Measurements from ENCODE around the gene SH2B3.
"Not testable (repeated sequence)": the region's sequence is repeated elsewhere in the genome, so short reads cannot be mapped to it uniquely, and the experiment has no call there.

Gene SH2B3

GRCh38 chr12:111387747-111388323 is 17.9 kb upstream of the SH2B3 start:
- no peak for DNase-seq

- DNase-seq, result no peak
Measured at GRCh38 chr12:111389635-111390034, 16.1 kb upstream of the SH2B3 start.

DNA sequence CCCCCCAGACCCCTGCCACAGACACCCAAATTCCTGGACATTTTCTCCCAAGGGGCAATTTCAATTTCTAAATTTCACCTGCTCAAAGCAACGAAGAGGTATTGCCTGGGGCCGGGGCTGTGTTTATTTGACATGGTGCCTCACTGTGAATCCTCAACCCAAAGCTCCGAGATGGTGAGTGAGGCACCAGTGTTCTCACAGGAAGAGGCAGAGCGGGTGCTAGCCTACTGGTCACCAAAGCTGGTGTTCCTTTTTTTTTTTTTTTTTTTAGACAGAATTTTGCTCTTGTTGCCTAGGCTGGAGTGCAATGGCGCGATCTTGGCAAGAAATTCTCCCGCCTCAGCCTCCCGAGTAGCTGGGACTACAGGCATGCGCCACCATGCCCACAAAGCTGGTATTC is 14.8 kb upstream of the SH2B3 start:
- DNase-seq, result no peak

GRCh38 chr12:111393700-111394300 is 11.9 kb upstream of the SH2B3 start:
- no peak for DNase-seq

DNA sequence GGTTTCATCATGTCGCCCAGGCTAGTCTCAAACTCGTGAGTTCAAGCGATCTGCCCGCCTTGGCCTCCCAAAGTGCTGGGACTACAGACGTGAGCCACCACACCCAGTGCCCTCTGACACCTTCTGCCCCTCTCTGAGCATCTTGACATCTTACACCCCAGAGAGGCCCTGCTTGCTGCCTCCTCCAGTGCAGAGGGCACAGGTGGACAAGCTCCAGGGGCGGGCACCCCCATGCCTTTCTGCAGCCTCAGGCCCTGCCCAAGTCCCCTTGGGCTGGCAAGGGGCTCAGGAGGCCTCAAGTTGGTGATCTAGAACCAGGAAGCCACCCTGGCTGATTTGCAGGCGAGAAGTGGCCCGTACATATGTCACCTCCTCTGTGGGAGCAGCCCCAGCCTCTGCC is 11.2 kb upstream of the SH2B3 start:
- DNase-seq, result no peak

- DNase-seq, result no peak
Measured at GRCh38 chr12:111395336-111396187, 10.2 kb upstream of the SH2B3 start.

DNA sequence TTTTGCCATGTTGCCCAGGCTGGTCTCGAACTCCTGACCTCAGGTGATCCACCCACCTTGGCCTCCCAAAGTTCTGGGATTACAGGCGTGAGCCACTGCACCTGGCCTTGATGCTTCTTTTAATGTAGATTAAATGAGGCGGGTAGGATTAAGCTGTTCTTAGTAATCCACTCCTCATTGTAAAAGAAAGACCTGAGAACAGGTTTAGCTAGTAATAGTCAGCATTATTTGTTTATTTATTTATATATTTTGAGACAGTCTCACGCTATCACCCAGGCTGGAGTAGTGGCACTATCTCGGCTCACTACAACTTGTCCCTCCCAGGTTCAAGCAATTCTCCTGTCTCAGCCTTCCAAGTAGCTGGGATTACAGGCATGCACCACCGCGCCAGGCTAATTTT is 9.5 kb upstream of the SH2B3 start:
- DNase-seq, result not testable (repeated sequence)

- DNase-seq, result peak; percentile 99
Measured at GRCh38 chr12:111396726-111397445, 8.8 kb upstream of the SH2B3 start.

DNA sequence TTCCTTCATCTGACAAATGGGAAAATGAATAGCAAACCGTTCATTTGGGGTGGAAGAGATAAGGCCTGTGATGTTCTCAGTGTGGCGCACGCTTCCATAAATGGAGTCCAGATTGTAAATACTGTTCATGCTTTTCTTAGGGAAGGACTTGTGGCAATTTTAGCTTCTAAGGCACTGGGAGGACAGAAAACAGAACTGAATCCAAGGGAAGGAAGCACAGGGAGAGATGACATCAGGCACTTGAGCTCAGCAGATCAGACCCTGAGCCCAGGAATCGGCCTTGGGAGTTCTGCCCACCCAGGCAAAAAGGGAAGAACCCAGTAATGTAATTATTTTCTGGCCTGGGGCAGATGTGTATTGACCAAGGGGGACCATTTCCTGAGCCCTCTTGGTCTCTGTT is 7.2 kb upstream of the SH2B3 start:
- no peak for DNase-seq

DNA sequence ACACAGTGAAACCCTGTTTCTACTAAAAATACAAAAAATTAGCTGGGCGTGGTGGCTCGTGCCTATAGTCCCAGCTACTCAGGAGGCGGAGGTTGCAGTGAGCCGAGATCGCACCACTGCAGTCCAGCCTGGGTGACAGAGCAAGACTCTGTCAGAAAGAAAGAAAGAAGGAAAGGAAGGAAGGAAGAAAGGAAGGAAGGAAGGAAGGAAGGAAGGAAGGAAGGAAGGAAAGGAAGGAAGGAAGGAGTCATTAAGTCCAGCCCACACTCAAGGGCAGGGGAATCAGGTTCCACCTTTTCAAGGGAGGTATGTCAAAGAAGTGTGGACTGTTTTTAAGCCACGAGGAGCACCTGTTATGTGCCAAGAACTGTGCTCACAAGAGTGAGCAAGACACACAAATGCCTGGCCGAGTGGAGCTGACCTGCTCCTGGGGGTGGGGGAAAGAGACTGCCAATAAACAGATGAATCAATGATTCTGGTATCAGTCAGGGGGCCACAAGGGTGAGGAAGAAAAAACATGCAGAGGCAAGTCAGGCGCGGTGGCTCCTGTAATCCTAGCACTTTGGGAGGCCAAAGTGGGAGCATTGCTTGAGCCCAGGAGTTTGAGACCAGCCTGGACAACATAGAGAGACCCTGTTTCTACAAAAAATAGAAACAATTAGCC is 5.8 kb upstream of the SH2B3 start:
- not testable (repeated sequence) for DNase-seq

- no peak for DNase-seq
Measured at GRCh38 chr12:111401167-111401605, 4.5 kb upstream of the SH2B3 start.

DNA sequence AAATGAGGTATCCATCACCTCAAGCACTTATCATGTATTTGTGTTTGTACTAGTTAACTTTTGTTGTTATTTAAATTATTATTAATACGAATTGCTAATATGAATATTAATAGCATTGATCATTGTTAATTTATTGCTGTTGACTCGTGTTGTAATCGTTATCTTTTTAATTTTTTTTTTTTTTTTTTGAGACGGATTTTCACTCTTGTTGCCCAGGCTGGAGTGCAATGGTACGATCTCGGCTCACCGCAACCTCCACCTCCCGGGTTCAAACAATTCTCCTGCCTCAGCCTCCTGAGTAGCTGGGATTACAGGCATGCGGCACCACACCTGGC is 3.3 kb upstream of the SH2B3 start:
- DNase-seq, result not testable (repeated sequence)

DNA sequence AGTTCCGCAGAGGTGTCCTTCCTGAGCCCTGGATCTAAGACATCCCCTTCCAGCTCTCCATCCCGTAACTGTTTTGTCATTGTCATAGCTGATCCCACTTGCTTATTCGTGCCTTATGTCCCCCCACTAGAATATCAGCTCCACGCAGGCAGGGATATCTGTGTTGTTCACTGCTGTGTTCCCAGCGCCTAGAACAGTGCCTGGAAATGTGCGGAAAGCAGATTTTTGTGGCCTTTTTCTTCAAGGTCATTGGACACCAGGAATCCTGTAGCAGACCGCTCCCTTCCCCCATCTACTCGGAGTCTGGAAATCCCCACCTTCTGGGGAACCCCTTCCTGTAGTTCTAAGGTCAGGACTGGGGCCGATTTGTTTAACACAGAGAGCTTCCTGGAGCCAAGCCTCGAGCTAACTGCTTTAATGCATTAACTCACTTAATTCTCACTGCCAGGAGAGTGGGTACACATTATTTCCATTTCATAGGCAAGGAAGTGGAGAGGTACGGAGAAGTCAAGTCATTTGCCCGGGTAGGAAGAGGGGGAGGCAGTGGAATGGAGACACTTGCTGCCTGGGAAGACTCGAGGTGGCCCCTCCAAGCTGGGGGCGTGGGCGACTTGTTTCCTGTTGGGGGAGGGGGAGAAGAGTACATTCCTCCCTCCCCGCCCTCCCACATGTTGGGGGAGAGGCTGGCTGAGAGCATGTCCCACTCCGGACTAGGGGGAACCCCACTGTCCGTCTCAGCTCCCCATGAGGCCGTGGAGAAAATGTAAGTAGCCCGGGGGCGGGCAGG is 1.2 kb upstream of the SH2B3 start:
- peak; percentile 86 for DNase-seq

- DNase-seq, result peak; percentile 100
Measured at GRCh38 chr12:111405149-111405858, 419 bp upstream of the SH2B3 start.

GRCh38 chr12:111406474-111407376 is 1.0 kb downstream of the SH2B3 start:
- DNase-seq, result peak; percentile 77

- DNase-seq, result no peak
Measured at GRCh38 chr12:111407377-111408115, 1.8 kb downstream of the SH2B3 start.

GRCh38 chr12:111408116-111408440 is 2.4 kb downstream of the SH2B3 start:
- no peak for DNase-seq

DNA sequence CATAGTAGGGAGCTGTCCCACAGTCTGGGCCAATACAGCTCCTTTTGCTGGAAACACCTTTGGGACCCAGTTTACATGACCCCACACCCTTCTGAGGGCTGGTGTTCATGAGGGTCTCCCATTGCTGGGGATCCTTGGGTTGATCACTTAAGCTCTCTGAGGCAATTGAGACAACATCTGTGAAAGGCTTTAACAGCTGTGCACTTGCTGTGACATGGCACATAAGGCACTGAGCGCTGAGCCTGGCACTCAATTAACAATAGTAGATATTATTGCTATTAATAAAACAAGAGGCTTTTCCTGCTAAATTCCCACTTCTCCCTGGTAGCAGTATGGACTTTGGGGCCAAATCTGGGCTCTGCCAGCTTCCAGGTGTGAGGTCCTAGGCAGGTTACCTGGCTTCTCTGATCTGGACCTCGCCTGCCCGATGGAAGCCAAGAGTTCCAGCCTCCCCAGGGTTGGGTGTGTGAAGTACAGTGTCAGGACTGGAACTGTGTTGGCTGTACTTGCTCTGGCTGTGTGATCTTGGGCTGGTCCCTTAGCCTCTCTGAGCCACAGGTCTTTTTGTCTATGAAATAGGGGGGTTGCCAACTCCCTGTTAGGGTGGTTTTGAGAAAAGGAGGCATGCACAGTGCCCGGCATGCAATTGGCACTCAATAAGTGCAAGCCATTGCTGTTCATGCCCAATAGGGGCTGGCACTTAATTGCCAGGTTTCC is 3.1 kb downstream of the SH2B3 start:
- no peak for DNase-seq

DNA sequence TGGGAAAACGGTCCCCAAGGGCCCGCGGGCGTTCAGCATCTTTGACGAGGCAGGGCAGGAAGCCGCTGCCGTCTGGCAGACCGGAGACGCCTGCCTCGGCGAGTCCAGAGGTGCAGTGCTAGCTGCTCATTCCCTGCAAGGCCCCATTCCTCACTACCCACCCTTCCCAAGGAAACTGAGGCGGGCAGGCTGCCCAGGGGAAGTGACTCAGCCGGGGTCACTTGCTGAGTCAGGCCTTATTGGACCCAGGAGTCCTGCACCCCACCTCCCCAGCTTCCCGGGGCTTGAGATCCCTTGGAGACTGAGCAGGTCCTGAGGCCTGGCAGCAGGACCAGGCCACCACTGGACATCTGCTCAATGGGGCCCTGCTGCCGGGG is 3.7 kb downstream of the SH2B3 start:
- no peak for DNase-seq

Measured in activated CD8-positive, alpha-beta memory T cell treated with anti-CD3 and anti-CD28 coated beads, Interleukin-2, amount 50 U/mL, for 48 hours (primary cell).